Activated T-helper 2 cell treated with anti-CD3 and anti-CD28 coated beads, Interferon-gamma antibody, Interleukin-2, Interleukin-4, amounts not matched to agents 10 μg/mL and 5 μg/mL and 100 μg/mL, durations not matched to agents 14 hours and 24 hours and 36 hours (primary cell): ENCODE data around the gene SLC2A3. TPM values are rescaled to one million over a fixed set of nuclear protein-coding genes. Genes with fewer than 3 reads are reported as not detected.
"Not testable (repeated sequence)": the region's sequence is repeated elsewhere in the genome, so short reads cannot be mapped to it uniquely, and the experiment has no call there.

ENCODE experiments used
- DNase-seq: peaks from one replicate; pipeline ENCODE4 v3.0.0; 2021; ENCODE audit warnings: low spot score
- H3K27ac Mint-ChIP-seq: one replicate; pipeline ENCODE4 v1.8.0; 2021; ENCODE audit warnings: mixed read lengths
- H3K27me3 Mint-ChIP-seq: one replicate; pipeline ENCODE4 v1.8.0; 2021; ENCODE audit warnings: low read depth, mixed read lengths
- H3K36me3 Mint-ChIP-seq: one replicate; pipeline ENCODE4 v1.8.0; 2021; ENCODE audit warnings: low read depth, mixed read lengths
- H3K4me1 Mint-ChIP-seq: one replicate; pipeline ENCODE4 v1.8.0; 2021; ENCODE audit warnings: low read depth, mixed read lengths
- H3K4me3 Mint-ChIP-seq: one replicate; pipeline ENCODE4 v1.8.0; 2021; ENCODE audit warnings: low read depth, mild to moderate bottlenecking, moderate library complexity, mixed read lengths
- H3K9me3 Mint-ChIP-seq: one replicate; pipeline ENCODE4 v1.8.0; 2021; ENCODE audit warnings: mixed read lengths
- intact Hi-C: fragments of 100-400 bp; cut with micrococcal nuclease; formaldehyde crosslinking; loops from one replicate; pipeline ENCODE4 v1.15.1; 2023
- total RNA-seq: library from RNA; stranded (reverse); gene quantifications from 2 replicates; pipeline ENCODE4 v1.2.3, GENCODE V29; 2022

SLC2A3 gene
- total RNA-seq = 456 and 474 TPM in 2 replicates

DNA sequence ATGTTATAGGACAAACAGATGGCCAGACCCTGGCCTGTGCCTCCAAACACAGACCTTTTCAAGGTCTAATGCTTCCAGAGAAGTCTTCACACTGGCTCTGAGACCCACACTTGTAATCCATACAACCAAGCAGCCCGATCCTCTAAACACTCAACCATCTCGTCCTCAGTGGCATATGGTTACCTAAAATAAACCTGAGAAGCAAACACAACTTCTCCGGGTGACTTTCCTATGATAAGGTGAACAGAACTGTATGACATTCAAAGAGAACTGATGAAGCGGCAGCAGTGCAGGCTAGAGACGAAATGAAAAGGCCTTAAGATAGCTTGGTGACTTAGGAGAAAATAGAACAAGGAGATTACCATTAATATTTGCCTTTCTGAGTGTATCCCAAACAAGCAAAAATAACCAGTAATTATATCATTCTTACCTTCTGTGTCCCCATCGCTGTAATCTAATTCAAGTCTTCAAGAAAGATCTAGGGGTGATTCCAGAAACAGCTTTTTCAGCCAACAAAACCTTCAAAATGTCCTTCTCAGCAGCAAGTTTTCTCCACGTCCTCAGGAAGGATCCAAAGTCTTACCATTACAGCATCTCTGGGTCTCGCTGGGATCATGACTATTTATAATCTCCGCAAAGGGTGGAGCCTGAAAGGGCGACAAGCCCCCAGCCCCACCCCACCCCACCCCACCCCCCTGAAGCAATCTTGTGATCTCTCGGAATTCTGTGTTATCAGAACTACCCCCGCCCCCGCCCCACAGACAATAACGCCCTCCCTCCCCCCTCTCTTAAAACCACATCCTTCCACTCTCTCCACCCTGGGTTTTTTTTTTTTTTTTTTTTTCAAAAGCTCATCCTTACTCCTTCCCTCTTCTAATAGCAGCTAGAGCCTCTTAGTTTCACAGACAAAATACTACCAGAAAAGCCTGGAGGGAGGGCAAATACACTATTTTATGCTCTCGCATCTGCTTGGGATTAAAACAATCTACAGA, at the start of gene SLC2A3:
SLC2A3 (minus strand) TSS at position 598 of the 992 bp plus-strand sequence; CDS start at position 445, 153 bp downstream.
- Mint-ChIP-seq H3K27ac (no peak within 1 kb of the TSS), H3K4me1 (peaks cover 14% of the 10 kb centered on the region), H3K4me3 (no peak within 1 kb of the TSS), H3K27me3 (no peaks in the 10 kb centered on the region), H3K9me3 (no peaks in the 10 kb centered on the region), H3K36me3 (no peaks in the 10 kb centered on the region)
- DNase-seq = peak; percentile 85
- intact Hi-C loops = loop anchor here (1.0 to 5.0 kb wide), 2 partner anchors 24 to 146 kb away; partner anchors contain the start of gene NECAP1

DNA sequence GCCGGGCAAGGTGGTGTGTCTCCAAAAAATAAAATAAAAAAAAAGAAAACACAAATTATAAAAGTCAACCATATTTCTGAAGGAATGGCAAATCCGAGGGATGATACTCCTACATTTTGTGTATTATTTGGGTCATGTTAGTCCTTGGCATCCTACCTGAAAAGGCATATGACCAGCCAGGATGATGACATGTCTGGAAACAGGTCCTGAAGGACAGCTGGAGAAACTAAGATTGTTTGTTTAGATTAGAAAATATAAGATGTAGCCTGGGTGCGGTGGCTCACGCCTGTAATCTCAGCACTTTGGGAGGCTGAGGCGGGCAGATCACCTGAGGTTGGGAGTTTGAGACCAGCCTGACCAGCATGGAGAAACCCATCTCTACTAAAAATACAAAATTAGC, 48.9 kb upstream of the SLC2A3 start:
- no peak for DNase-seq

GRCh38 chr12:7983460-7983859, 47.5 kb upstream of the SLC2A3 start:
- H3K27ac Mint-ChIP-seq = not testable (repeated sequence)

More for the DNA sequence above, 48.9 kb upstream of the SLC2A3 start:
- Mint-ChIP-seq H3K4me3 (no peak overlapping the region), H3K27me3 (no peaks in the 10 kb centered on the region), H3K36me3 (no peaks in the 10 kb centered on the region), H3K9me3 (no peaks in the 10 kb centered on the region), H3K4me1 (peaks cover 17% of the 10 kb centered on the region), H3K27ac (no peak overlapping the region)
- intact Hi-C loops = no loop called here

GRCh38 chr12:7983019-7983418, 47.0 kb upstream of the SLC2A3 start:
- H3K36me3 Mint-ChIP-seq, H3K27ac Mint-ChIP-seq, H3K9me3 Mint-ChIP-seq, H3K27me3 Mint-ChIP-seq, H3K4me3 Mint-ChIP-seq, intact Hi-C loops, DNase-seq: not testable (repeated sequence)
- peaks cover 13% of the 10 kb centered on the region for H3K4me1 Mint-ChIP-seq

More at GRCh38 chr12:7983460-7983859, 47.5 kb upstream of the SLC2A3 start:
- H3K9me3 Mint-ChIP-seq, DNase-seq, H3K36me3 Mint-ChIP-seq, H3K27me3 Mint-ChIP-seq, H3K4me1 Mint-ChIP-seq, intact Hi-C loops, H3K4me3 Mint-ChIP-seq: not testable (repeated sequence)

DNA sequence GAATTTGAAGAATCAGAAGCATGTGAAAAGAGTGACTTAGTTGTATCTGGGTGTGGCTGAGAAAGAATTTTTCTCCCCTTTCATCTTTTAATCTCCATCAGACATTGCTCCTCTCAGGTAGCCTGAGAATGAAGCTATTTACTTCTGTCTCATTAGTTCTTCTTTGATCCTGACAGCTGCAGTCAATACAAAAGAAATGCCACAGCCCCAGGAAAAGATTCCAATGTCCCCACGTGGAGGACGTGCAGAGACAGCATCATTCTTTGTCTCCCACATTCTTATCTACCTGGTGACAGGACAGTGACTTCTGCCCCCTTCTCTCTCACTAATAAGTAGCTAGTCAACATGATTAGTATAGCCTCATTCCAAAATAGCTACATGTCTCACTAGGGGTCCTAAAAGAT, 46.3 kb upstream of the SLC2A3 start:
- DNase-seq, H3K27me3 Mint-ChIP-seq, intact Hi-C loops: not testable (repeated sequence)

DNA sequence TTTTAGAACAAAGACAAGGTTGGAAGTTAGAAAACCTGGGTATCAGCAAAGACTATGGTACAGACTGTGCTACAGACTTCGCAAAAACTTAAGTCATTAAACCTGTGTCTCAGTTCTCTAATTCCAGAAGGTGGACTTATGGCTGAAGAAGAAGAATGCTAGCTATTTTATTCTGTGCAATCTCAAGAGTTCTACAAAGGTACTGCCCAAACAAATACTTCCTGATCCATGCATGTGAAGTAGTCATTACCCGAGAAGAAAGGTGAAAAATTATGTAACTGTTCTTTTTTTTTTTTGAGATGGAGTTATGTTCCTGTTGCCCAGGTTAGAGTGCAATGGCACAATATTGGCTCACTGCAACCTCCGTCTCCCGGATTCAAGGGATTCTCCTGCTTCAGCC, 45.5 kb upstream of the SLC2A3 start:
- Mint-ChIP-seq H3K27ac (no peak overlapping the region), H3K36me3 (no peaks in the 10 kb centered on the region), H3K27me3 (no peaks in the 10 kb centered on the region), H3K4me1 (peaks cover 14% of the 10 kb centered on the region), H3K9me3 (no peaks in the 10 kb centered on the region), H3K4me3 (no peak overlapping the region)
- intact Hi-C loops = no loop called here
- DNase-seq = no peak

More for the DNA sequence above, 46.3 kb upstream of the SLC2A3 start:
- H3K27ac Mint-ChIP-seq, H3K36me3 Mint-ChIP-seq, H3K9me3 Mint-ChIP-seq, H3K4me3 Mint-ChIP-seq: not testable (repeated sequence)
- peaks cover 13% of the 10 kb centered on the region for H3K4me1 Mint-ChIP-seq

GRCh38 chr12:7977351-7978124, 41.6 kb upstream of the SLC2A3 start:
- intact Hi-C loops, H3K36me3 Mint-ChIP-seq, H3K9me3 Mint-ChIP-seq, H3K4me3 Mint-ChIP-seq, H3K27ac Mint-ChIP-seq, DNase-seq, H3K27me3 Mint-ChIP-seq: not testable (repeated sequence)
- H3K4me1 Mint-ChIP-seq = peaks cover 21% of the 10 kb centered on the region

DNA sequence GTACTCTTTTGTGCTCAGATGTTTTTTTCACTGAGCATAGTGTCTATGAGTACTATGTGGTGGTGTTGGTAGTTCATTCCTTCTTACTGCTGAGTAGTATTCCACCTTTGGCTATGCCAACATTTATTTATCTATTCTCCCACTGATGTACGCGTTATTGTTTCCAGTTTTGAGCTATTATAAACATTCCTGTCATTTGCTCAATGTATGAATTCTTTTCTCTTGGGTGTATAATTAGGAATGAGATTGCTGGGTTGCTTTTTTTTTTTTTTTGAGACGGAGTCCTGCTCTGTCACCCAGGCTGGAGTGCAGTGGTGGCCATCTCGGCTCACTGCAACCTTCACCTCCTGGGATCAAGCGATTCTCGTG, 37.5 kb upstream of the SLC2A3 start:
- intact Hi-C loops = no loop called here
- Mint-ChIP-seq H3K36me3 (peaks cover 15% of the 10 kb centered on the region), H3K4me1 (peaks cover 29% of the 10 kb centered on the region), H3K27ac (peak overlapping the region; percentile 90), H3K4me3 (peak overlapping the region; percentile 57), H3K9me3 (no peaks in the 10 kb centered on the region), H3K27me3 (no peaks in the 10 kb centered on the region)
- DNase-seq = no peak

DNA sequence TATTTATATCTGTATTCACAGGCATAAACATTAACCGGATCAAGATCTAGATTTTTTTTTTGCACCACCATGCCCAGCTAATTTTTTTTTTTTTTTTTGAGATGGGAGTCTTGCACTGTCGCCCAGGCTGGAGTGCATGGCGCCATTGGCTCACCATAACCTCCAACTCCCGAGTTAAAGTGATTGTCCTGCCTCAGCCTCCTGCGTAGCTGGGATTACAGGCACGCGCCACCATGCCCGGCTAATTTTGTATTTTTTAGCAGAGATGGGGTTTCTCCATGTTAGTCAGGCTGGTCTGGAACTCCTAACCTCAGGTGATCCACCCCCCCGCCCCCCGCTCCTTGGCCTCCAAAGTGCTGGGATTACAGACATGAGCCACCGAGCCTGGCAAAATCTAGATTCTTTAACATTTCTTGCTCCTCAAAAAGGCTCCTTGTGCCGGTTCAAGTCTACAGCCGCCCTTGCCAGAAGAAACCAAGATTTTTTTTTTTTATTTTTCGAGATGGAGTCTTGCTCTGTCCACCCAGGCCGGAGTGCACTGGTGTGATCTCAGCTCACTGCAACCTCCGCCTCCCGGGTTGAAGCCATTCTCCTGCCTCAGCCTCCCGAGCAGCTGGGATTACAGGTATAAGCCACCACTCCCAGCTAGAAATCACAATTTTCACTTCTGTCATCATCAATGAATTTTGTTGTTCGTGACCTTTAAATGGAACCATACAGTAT, 36.9 kb upstream of the SLC2A3 start:
- Mint-ChIP-seq H3K9me3 (no peaks in the 10 kb centered on the region), H3K27me3 (no peaks in the 10 kb centered on the region), H3K4me1 (peaks cover 27% of the 10 kb centered on the region), H3K4me3 (peak overlapping the region; percentile 75), H3K36me3 (peaks cover 20% of the 10 kb centered on the region), H3K27ac (peak overlapping the region; percentile 90)
- intact Hi-C loops = no loop called here
- DNase-seq = no peak

DNA sequence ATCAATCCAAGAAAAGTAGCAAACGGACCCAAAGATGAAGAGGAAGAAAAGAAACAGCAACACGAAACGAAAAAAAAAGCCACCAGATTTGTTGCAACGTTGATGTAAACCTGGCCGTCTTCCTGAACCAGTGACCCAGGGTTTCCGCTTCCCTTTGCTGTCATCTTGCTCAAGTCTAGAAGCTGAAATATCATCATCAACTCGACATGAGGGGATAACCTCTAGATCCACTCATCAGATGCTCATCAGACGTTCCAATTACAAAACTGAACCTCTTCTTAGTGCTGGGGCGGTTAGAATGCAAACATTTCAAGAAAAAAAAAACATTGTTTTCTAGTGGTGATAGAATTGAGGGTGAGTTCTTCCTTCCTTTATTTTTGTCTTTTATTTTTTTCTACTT, 36.3 kb upstream of the SLC2A3 start:
- H3K4me1 Mint-ChIP-seq = peaks cover 25% of the 10 kb centered on the region

DNA sequence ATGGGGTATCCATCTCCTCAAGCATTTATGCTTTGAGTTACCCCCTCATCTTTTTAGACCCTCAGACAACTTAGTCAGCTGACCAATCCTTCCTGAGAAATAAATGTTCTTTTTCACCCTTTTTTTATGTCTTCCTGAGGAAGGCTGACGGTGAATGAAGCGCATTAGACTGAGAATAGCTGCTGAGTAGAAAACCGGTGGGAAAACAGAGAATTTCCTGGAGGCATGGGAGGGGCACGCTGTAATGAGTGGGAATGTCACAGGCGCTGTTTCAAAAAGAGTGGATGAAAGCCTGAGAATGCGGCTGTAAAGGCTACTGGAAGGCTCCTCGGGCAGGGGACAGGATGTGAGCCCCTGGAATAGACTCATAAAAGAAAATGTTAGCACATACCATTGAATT, 35.8 kb upstream of the SLC2A3 start:
- intact Hi-C loops = loop anchor here (1.0 kb wide), 5 partner anchors 11 to 111 kb away; partner anchors contain the start of gene NECAP1
- Mint-ChIP-seq H3K4me3 (peak overlapping the region; percentile 96), H3K27ac (peak overlapping the region; percentile 100), H3K4me1 (peaks cover 23% of the 10 kb centered on the region), H3K36me3 (peaks cover 29% of the 10 kb centered on the region)
- H3K9me3 Mint-ChIP-seq, DNase-seq, H3K27me3 Mint-ChIP-seq: not testable (repeated sequence)

More for the DNA sequence above, 36.3 kb upstream of the SLC2A3 start:
- Mint-ChIP-seq H3K36me3 (peaks cover 24% of the 10 kb centered on the region), H3K4me3 (peak overlapping the region; percentile 75), H3K27ac (peak overlapping the region; percentile 90)
- intact Hi-C loops, H3K27me3 Mint-ChIP-seq, H3K9me3 Mint-ChIP-seq, DNase-seq: not testable (repeated sequence)
